Osteoblast (primary cell): ENCODE data around the gene TSPAN3. TPM values are rescaled to one million over a fixed set of nuclear protein-coding genes. Genes with fewer than 3 reads are reported as not detected.

Source experiments
- DNase-seq: peaks from one replicate; pipeline ENCODE4 v3.0.0; 2011; ENCODE audit warnings: low spot score, mixed read lengths; ENCODE audit not compliant: insufficient read length; ENCODE audit errors: missing footprints
- H2AFZ ChIP-seq: 2 replicates; pipeline ENCODE4 v1.6.0; 2011; ENCODE audit warnings: mild to moderate bottlenecking, low read length
- H3K27ac ChIP-seq: 2 replicates; pipeline ENCODE4 v1.5.1; 2011; ENCODE audit warnings: mild to moderate bottlenecking, low read depth, low read length, moderate library complexity
- H3K27me3 ChIP-seq: 2 replicates; pipeline ENCODE4 v1.6.0; 2012; ENCODE audit warnings: mild to moderate bottlenecking, control low read depth, inconsistent platforms, low read length, moderate library complexity; ENCODE audit not compliant: insufficient read depth
- H3K36me3 ChIP-seq: 2 replicates; pipeline ENCODE4 v1.5.1; 2011; ENCODE audit warnings: mild to moderate bottlenecking, low read length, control low read depth, moderate library complexity; ENCODE audit not compliant: insufficient read depth
- H3K4me1 ChIP-seq: 2 replicates; pipeline ENCODE4 v1.5.1; 2011; ENCODE audit warnings: mild to moderate bottlenecking, low read length, control low read depth, moderate library complexity; ENCODE audit not compliant: insufficient read depth
- H3K4me2 ChIP-seq: 2 replicates; pipeline ENCODE4 v1.6.0; 2011; ENCODE audit warnings: mild to moderate bottlenecking, low read length; ENCODE audit not compliant: insufficient read depth
- H3K4me3 ChIP-seq: fragments of 200-600 bp; sonication (generic); 3 replicates; pipeline ENCODE4 v1.5.1; 2012; ENCODE audit warnings: mild to moderate bottlenecking, low read length, inconsistent platforms; ENCODE audit not compliant: insufficient read depth
- H3K79me2 ChIP-seq: 2 replicates; pipeline ENCODE4 v1.6.0; 2012; ENCODE audit warnings: mild to moderate bottlenecking, low read length, control low read depth, inconsistent platforms; ENCODE audit not compliant: insufficient read depth
- H3K9me3 ChIP-seq: 2 replicates; pipeline ENCODE4 v1.5.1; 2011; ENCODE audit warnings: low read depth, low read length, control low read depth
- H4K20me1 ChIP-seq: 2 replicates; pipeline ENCODE4 v1.6.0; 2012; ENCODE audit warnings: mild to moderate bottlenecking, low read length, control low read depth; ENCODE audit not compliant: insufficient read depth
- CTCF ChIP-seq: IDR thresholded peaks from 2 replicates; pipeline ENCODE4 v1.5.1; 2011; ENCODE audit warnings: mild to moderate bottlenecking, low read depth, low read length, moderate library complexity; ENCODE audit errors: extremely low read depth
- total RNA-seq: library from RNA; depleted of rRNA; stranded (reverse); fragments of >200 nt; gene quantifications from 2 replicates; pipeline ENCODE4 v1.2.3, GENCODE V29; 2012

The TSPAN3 gene
- total RNA-seq, 1 donor, result 235 TPM

- peak; percentile 73 for DNase-seq
- no peak overlapping the region for H3K4me3 ChIP-seq
- no peak for TF ChIP-seq CTCF
- no peaks in the 10 kb centered on the region for H3K36me3 ChIP-seq
- no peak overlapping the region for H3K27ac ChIP-seq
- H2AFZ ChIP-seq, result no peak overlapping the region
- H3K4me1 ChIP-seq, result peaks cover 10% of the 10 kb centered on the region
- no peaks in the 10 kb centered on the region for H3K9me3 ChIP-seq
- H3K27me3 ChIP-seq, result no peaks in the 10 kb centered on the region
- H4K20me1 ChIP-seq, result no peaks in the 10 kb centered on the region
- no peaks in the 10 kb centered on the region for H3K79me2 ChIP-seq
- no peak overlapping the region for H3K4me2 ChIP-seq
Observed at GRCh38 chr15:77022646-77023575, 48.0 kb downstream of the TSPAN3 start.

- Histone ChIP-seq H3K27ac (no peak overlapping the region), H3K27me3 (no peaks in the 10 kb centered on the region), H4K20me1 (no peaks in the 10 kb centered on the region), H3K4me3 (no peak overlapping the region), H2AFZ (peak overlapping the region; percentile 79), H3K36me3 (no peaks in the 10 kb centered on the region), H3K4me2 (no peak overlapping the region), H3K79me2 (no peaks in the 10 kb centered on the region), H3K9me3 (no peaks in the 10 kb centered on the region), H3K4me1 (peaks cover 10% of the 10 kb centered on the region)
- TF ChIP-seq CTCF, result no peak
- peak; percentile 95 for DNase-seq
Observed at GRCh38 chr15:77021803-77022381, 49.0 kb downstream of the TSPAN3 start.

- TF ChIP-seq CTCF, result no peak
- Histone ChIP-seq H3K27ac (no peak overlapping the region), H3K4me2 (no peak overlapping the region), H3K4me1 (peaks cover 10% of the 10 kb centered on the region), H3K36me3 (no peaks in the 10 kb centered on the region), H3K4me3 (no peak overlapping the region), H3K9me3 (no peaks in the 10 kb centered on the region), H2AFZ (no peak overlapping the region), H3K27me3 (no peaks in the 10 kb centered on the region), H3K79me2 (no peaks in the 10 kb centered on the region), H4K20me1 (no peaks in the 10 kb centered on the region)
- peak; percentile 76 for DNase-seq
Observed at GRCh38 chr15:77021088-77021481, 49.8 kb downstream of the TSPAN3 start.
